Measurements from ENCODE around the gene TCOF1.

Gene TCOF1

GRCh38 chr5:150353032-150353675, 4.3 kb upstream of the TCOF1 start:
- DNase-seq = no peak

DNA sequence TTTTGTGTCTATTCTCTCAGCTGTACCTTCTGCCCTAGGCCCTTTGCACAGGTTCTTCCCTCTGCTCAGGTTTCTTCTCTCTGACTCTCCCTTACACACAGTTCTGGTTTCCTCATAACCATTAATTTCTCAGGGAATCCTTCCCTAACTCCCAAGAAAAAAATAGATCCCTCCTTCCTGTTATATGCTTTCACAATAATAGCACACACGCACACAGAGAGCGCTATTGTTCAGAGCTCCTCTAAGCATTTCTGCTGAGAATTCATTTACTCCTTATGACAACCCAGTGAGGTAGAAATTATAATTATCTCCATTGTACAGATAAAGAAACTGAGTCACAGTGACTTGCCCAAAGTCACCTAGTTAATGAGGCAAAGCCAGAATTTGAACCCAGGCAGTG, 1.7 kb upstream of the TCOF1 start:
- DNase-seq = no peak

GRCh38 chr5:150356575-150357294, 762 bp upstream of the TCOF1 start:
- DNase-seq = no peak

GRCh38 chr5:150358261-150359095, 981 bp downstream of the TCOF1 start:
- peak; percentile 28 for DNase-seq

DNA sequence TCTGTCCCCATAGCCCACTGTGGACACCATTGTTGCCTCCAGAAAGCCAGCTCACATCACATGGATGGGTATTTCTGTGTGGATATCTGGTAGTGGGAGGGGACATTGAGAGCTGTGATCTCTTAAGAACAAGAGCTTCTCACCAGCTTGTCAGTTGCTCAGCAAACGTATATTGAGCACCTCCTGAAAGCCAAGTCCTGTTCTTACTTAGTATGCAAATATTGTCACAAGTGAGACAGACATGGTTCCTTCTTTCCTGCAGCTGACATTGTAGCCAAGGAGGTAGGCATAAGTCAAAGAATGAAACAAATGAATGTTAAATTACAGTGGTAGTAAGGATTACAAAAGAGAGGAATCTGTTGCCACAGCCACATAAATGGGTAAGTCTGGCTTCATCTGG, 3.8 kb downstream of the TCOF1 start:
- no peak for DNase-seq

DNA sequence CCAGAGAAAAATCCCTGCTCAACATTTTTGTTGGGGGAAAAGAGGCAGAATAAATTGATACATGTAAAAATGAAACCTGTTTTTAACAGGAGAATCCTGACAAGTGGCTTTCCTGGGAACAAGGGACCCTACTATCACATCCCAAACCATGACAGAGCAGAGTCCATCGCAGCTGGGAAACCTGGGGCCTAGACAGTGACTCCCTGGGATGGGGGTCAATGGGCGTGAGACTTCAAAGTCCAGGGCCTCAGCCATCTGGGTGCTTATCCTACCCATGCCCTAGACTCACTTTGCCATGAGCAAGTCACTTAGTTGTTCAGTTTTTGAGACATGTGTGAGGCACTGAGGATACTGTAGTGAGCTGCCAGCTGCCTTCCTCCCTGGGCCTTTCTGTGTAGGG, 5.7 kb downstream of the TCOF1 start:
- DNase-seq = no peak

GRCh38 chr5:150364004-150364403, 6.5 kb downstream of the TCOF1 start:
- no peak for DNase-seq

DNA sequence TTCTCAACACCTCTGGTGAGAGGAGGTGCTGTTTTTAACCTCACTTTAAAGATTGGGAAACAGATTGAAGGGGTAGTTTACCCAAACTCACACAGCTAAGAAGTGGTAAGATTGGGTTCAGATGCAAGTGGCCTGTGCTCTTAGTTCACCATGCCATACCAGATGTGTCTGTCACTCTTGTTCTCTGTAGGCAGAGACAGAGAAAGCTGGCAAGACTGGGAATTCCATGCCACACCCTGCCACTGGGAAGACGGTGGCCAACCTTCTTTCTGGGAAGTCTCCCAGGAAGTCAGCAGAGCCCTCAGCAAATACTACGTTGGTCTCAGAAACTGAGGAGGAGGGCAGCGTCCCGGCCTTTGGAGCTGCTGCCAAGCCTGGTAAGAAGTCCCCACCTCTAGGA, 11.0 kb downstream of the TCOF1 start:
- DNase-seq = no peak

DNA sequence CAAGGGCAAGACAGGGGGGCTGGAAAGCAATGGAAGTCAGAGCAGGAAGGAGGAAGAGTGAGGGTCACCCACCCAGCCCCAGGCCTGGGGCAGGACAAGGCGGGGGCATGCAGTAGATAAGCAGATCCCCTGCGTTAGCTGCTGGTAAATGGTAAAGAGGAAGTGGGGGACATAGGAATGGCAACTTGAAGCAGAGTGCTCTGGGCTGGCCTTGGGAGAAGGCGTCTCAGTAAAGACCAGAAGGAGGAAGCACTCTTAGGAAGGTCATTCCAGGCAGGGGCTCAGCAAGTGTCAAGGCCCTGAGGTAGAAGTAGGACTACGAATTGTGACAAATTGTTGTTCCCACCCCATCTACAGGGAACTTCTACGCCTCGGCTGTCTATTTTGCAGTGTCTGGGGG, 15.1 kb downstream of the TCOF1 start:
- DNase-seq = no peak

DNA sequence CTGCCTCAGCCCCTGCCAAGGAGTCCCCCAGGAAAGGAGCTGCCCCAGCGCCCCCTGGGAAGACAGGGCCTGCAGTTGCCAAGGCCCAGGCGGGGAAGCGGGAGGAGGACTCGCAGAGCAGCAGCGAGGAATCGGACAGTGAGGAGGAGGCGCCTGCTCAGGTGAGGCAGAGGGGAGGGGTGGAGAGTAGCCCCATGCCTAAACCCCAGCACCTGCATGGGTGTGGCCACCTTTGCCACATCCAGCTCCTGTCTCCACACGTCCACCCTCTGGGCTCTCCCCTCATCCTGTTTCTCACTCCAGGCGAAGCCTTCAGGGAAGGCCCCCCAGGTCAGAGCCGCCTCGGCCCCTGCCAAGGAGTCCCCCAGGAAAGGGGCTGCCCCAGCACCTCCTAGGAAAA, 17.2 kb downstream of the TCOF1 start:
- DNase-seq = no peak

DNA sequence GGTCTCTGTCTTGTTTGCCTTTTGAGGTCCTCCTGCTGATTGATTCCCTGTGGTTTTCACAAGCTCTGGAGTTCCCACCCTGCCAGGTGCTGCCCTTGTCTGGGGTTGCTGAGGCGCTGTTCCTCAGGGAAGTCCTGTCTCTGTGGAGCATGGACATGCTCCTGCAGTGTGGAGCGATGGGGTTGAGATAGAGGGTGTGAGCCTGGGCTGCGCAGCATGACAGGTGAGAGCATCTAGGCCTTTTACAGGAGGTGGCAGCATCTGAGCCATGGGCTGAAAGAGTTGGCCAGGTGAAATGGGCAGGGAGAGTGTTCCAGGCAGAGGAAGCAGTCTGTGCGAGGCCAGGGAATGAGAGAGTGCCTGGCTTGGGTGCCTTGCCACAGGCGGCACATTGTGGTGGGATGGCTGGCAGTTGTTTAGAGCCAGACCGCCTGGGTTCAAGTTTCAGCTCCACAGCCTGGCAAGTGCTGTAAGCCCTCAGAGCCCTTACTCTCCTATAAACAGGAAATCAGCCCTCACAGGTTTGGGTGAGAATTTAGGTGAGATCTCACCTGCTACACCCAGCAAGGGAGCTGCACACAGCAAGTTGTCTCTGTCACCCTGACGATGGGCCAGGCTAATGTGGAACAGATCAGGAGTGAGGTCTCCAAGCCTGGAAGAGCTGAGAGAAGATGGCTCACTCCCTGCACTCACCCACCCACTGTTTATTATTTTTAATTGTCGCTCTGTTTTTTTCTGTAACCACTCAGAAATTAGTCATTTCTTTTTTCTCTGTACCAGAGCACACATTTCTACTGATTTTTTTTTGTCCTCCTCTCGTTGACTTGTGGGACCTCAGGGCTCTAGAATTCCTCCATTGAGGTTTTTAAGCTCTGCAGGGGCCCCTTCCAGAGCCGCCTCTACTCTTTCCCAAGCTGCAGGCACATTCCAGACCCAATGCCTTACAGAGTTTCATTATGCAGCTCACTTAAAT, 19.6 kb downstream of the TCOF1 start:
- DNase-seq = peak; percentile 71

GRCh38 chr5:150377964-150378694, 20.6 kb downstream of the TCOF1 start:
- peak; percentile 99 for DNase-seq

GRCh38 chr5:150384701-150385100, 27.2 kb downstream of the TCOF1 start:
- no peak for DNase-seq

GRCh38 chr5:150386024-150386855, 28.7 kb downstream of the TCOF1 start:
- no peak for DNase-seq

DNA sequence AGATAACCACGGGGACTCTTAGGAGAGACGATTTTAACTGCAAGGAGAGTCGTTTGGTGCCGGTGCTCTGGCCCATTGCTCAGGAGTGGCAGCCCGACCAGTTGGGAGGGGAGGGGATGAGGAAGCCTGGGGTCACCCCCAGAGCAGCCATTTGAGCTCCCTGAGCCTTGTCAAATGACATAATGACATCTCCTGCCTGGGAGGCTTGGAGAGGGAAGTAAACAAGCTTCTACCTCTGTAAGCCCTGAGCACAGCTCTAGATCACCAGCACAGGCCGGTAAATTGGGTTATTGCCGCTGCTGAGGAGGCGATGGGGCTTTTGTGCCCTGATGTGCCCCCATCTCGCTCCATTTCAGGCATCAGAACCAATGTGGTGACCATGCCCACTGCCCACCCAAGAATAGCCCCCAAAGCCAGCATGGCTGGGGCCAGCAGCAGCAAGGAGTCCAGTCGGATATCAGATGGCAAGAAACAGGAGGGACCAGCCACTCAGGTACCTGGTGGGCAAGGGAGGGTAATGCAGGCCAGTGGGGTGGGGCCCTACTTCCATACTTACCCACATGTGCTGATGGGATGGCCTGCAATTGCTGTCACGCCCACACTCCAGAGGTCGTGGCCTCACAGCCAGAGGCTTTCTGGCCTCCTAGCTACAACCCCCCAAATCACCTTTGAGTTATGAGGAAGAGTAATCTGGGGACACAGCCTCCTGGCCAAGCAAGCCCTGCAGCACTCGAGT, 32.2 kb downstream of the TCOF1 start:
- DNase-seq = no peak

- DNase-seq = no peak
These were observed 33.8 kb downstream of the TCOF1 start for GRCh38 chr5:150391064-150391834.

DNA sequence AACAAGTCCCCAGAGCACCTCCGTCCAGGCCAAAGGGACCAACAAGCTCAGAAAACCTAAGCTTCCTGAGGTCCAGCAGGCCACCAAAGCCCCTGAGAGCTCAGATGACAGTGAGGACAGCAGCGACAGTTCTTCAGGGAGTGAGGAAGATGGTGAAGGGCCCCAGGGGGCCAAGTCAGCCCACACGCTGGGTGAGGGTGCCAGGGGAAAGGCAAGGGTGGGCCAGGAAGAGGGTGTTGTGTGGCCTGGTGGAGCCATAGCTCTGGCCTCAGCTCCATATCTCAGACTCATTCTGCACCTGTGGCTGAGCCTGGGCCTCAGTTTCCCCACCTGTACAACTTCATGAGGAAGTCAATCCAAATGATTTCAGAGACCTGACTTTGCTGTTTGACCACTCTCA, 34.5 kb downstream of the TCOF1 start:
- DNase-seq = no peak

DNA sequence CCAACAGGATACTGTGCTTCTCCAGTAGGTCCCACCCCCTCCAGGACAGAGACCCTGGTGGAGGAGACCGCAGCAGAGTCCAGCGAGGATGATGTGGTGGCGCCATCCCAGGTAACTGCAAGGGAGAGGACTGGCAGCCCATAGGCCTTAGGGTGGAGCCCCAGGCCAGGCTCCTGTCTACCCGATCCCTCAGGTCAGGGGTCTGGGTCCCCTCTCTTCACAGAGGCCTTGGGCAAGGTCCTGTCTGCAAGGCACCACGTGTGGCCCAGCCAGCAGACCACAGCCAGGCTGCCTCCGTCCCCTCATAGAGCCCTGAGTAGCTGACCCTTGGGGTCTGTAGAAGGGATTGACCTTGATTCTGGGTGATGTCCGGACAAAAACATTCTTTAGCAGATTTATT, 35.2 kb downstream of the TCOF1 start:
- no peak for DNase-seq

- DNase-seq = no peak
These were observed 35.7 kb downstream of the TCOF1 start for GRCh38 chr5:150393096-150393645.
